Dermis microvascular lymphatic vessel endothelial cell (primary cell): ENCODE data around the gene MYB. TPM values are rescaled to one million over a fixed set of nuclear protein-coding genes. Genes with fewer than 3 reads are reported as not detected.
"Not testable (repeated sequence)": the region's sequence is repeated elsewhere in the genome, so short reads cannot be mapped to it uniquely, and the experiment has no call there.

Experiments used
- DNase-seq, 2 donors: peaks; one replicate each; pipeline versions ENCODE4 v3.0.0 to v3.0.0-alpha.2; 2010; ENCODE audit warnings: low read depth in 2 of 2
- total RNA-seq: library from RNA; depleted of rRNA; stranded (reverse); fragments of >200 nt; gene quantifications from 2 replicates; pipeline ENCODE4 v1.2.1, GENCODE V29; 2014

MYB gene
- total RNA-seq, 1 donor from 2014 or later: under 0.01 TPM

GRCh38 chr6:135221042-135221441 lies 39.9 kb downstream of the MYB start:
- DNase-seq: no peak

- DNase-seq: no peak
Measured at GRCh38 chr6:135221505-135221904, 40.4 kb downstream of the MYB start.

GRCh38 chr6:135222623-135223022 lies 41.5 kb downstream of the MYB start:
- no peak for DNase-seq

- no peak for DNase-seq
Measured at GRCh38 chr6:135224037-135224647, 43.0 kb downstream of the MYB start.

- DNase-seq: no peak
Measured at GRCh38 chr6:135225911-135226310, 44.8 kb downstream of the MYB start.

GRCh38 chr6:135226537-135226936 lies 45.4 kb downstream of the MYB start:
- DNase-seq: no peak

- no peak for DNase-seq
Measured at GRCh38 chr6:135227349-135227748, 46.2 kb downstream of the MYB start.

GRCh38 chr6:135227758-135228157 lies 46.6 kb downstream of the MYB start:
- no peak for DNase-seq

- no peak for DNase-seq
Measured at GRCh38 chr6:135228486-135228885, 47.4 kb downstream of the MYB start.

GRCh38 chr6:135229996-135230395 lies 48.9 kb downstream of the MYB start:
- DNase-seq: no peak

- no peak for DNase-seq
Measured at GRCh38 chr6:135230711-135231468, 49.8 kb downstream of the MYB start.

- DNase-seq: no peak
Measured at GRCh38 chr6:135231469-135231844, 50.3 kb downstream of the MYB start.

- DNase-seq: no peak
Measured at GRCh38 chr6:135233686-135234491, 52.8 kb downstream of the MYB start.

GRCh38 chr6:135234492-135234780 lies 53.3 kb downstream of the MYB start:
- DNase-seq: no peak

- no peak for DNase-seq
Measured at GRCh38 chr6:135235716-135236115, 54.6 kb downstream of the MYB start.

- DNase-seq: no peak
Measured at GRCh38 chr6:135236319-135236718, 55.2 kb downstream of the MYB start.

GRCh38 chr6:135236732-135237131 lies 55.6 kb downstream of the MYB start:
- no peak for DNase-seq

- no peak for DNase-seq
Measured at GRCh38 chr6:135240711-135241110, 59.6 kb downstream of the MYB start.

GRCh38 chr6:135243871-135244796 lies 63.0 kb downstream of the MYB start:
- no peak for DNase-seq

GRCh38 chr6:135244805-135245204 lies 63.7 kb downstream of the MYB start:
- DNase-seq: no peak

- DNase-seq: not testable (repeated sequence)
Measured at GRCh38 chr6:135246412-135247012, 65.4 kb downstream of the MYB start.
